ENCODE measurements around the gene HNRNPA1.
A peak's percentile ranks its signal among the peaks of the same experiment; 100 is the strongest.

HNRNPA1 gene

GRCh38 chr12:54279227-54279631, 1.3 kb upstream of the HNRNPA1 start (continued):
- TF ChIP-seq ZNF645 (tag by site-specific recombination; IDR thresholded peaks at IDR 0.05) (0 out of 2 replicates have a peak, but pooled peaks have one; percentile 22), ZSCAN5A (tag by site-specific recombination; IDR thresholded peaks at IDR 0.05) (no peak), ZNF670 (tag by site-specific recombination; IDR thresholded peaks at IDR 0.05; ENCODE audit: low read depth) (no peak), ZNF37A (tag by site-specific recombination; IDR thresholded peaks at IDR 0.05) (no peak), ZNF639 (tag by site-specific recombination; IDR thresholded peaks at IDR 0.05) (peak; percentile 31; the same call in 1 of the 2 replicates), MZF1 (tag by site-specific recombination; IDR thresholded peaks at IDR 0.05; ENCODE audit: borderline replicate concordance) (peak; percentile 59; the same call in 1 of the 2 replicates), ZSCAN16 (tag by site-specific recombination; IDR thresholded peaks at IDR 0.05) (no peak), ZNF391 (tag by site-specific recombination; IDR thresholded peaks at IDR 0.05; ENCODE audit: borderline replicate concordance, low read depth) (peak; percentile 58; the same call in 1 of the 2 replicates), REPIN1 (tag by site-specific recombination; IDR thresholded peaks at IDR 0.05; ENCODE audit: low read depth) (0 out of 2 replicates have a peak, but pooled peaks have one; percentile 38), ZNF76 (tag by site-specific recombination; IDR thresholded peaks at IDR 0.05; ENCODE audit: borderline replicate concordance, low read depth) (peak; percentile 68), YY1 (tag by site-specific recombination; IDR thresholded peaks at IDR 0.05) (peak; percentile 15; the same call in 1 of the 2 replicates), WT1 (tag by site-specific recombination; IDR thresholded peaks at IDR 0.05) (no peak), ZNF560 (tag by site-specific recombination; IDR thresholded peaks at IDR 0.05; ENCODE audit: borderline replicate concordance) (no peak), ZNF174 (tag by site-specific recombination; IDR thresholded peaks at IDR 0.05) (no peak), ZNF280D (tag by site-specific recombination; IDR thresholded peaks at IDR 0.05) (no peak), ZNF561 (tag by site-specific recombination; IDR thresholded peaks at IDR 0.05; ENCODE audit: borderline replicate concordance) (no peak)

GRCh38 chr12:54279632-54280467, 676 bp upstream of the HNRNPA1 start, which contains the start of gene CBX5:
TSS of gene CBX5 (minus strand) at chr12:54280122. CDS start at chr12:54257650, 22,472 bp downstream.
- peaks cover 5% of the 10 kb centered on the region for H3K4me1 ChIP-seq (ENCODE audit: control insufficient read depth, insufficient read depth, low read length)
- peaks cover 20 to 56% of the 10 kb centered on the region in 2 experiments for H3K36me3 ChIP-seq (ENCODE audit: control insufficient read depth in 2 of 2, insufficient read depth in 1 of 2, low read length in 2 of 2)
- H3K9me3 ChIP-seq (ENCODE audit: control insufficient read depth, insufficient read depth, low read depth, low read length), result no peaks in the 10 kb centered on the region
- ChIA-PET POLR2A (interaction anchor here (0.6 to 4.5 kb wide), 43 partner anchors 10 to 280 kb away, joined by 3 to 113 read pairs (median 8); partner anchors contain the start of genes COPZ1, HOXC8, HOXC9 and NFE2), CTCF (interaction anchor here (0.6 to 2.8 kb wide), 10 partner anchors 9 to 99 kb away, joined by 3 to 19 read pairs (median 6); partner anchors contain the start of gene COPZ1)
- peak within 1 kb of the TSS; percentile 99 for H3K4me3 ChIP-seq (ENCODE audit: low read depth, low read length)
- H3K27ac ChIP-seq (ENCODE audit: extremely low read depth, low read depth, low read length), result peak within 1 kb of the TSS; percentile 94
- TF ChIP-seq ZNF558 (tag by site-specific recombination; IDR thresholded peaks at IDR 0.05) (peak; percentile 13; the same call in 1 of the 2 replicates), YY1 (tag by site-specific recombination; IDR thresholded peaks at IDR 0.05) (peak; percentile 70), KLF9 (tag by site-specific recombination; IDR thresholded peaks at IDR 0.05; ENCODE audit: low read depth) (0 out of 2 replicates have a peak, but pooled peaks have one; percentile 36), ZNF501 (tag by site-specific recombination; IDR thresholded peaks at IDR 0.05) (peak; percentile 90), ZNF184 (tag by site-specific recombination; IDR thresholded peaks at IDR 0.05) (no peak), KLF16 (tag by site-specific recombination; IDR thresholded peaks at IDR 0.05) (peak; percentile 61), YY2 (tag by site-specific recombination; IDR thresholded peaks at IDR 0.05) (peak; percentile 80; the same call in 1 of the 2 replicates), ZNF549 (tag by site-specific recombination; IDR thresholded peaks at IDR 0.05) (no peak), SCRT1 (tag by site-specific recombination; IDR thresholded peaks at IDR 0.05; ENCODE audit: borderline replicate concordance) (no peak), MZF1 (tag by site-specific recombination; IDR thresholded peaks at IDR 0.05; ENCODE audit: borderline replicate concordance) (0 out of 2 replicates have a peak, but pooled peaks have one; percentile 9), ZBTB49 (tag by site-specific recombination; IDR thresholded peaks at IDR 0.05; ENCODE audit: low read depth) (no peak)

Measured in HEK293 (cell line).